GM19455 (cell line): ENCODE results near the gene RSBN1.
"Not testable (repeated sequence)": the region's sequence is repeated elsewhere in the genome, so short reads cannot be mapped to it uniquely, and the experiment has no call there.

Experiments used
- ATAC-seq: cut with Tn5 transposase; IDR thresholded peaks from one replicate; pipeline ENCODE4 v1.9.1; 2021; ENCODE audit not compliant: unreplicated experiment

The RSBN1 gene

DNA sequence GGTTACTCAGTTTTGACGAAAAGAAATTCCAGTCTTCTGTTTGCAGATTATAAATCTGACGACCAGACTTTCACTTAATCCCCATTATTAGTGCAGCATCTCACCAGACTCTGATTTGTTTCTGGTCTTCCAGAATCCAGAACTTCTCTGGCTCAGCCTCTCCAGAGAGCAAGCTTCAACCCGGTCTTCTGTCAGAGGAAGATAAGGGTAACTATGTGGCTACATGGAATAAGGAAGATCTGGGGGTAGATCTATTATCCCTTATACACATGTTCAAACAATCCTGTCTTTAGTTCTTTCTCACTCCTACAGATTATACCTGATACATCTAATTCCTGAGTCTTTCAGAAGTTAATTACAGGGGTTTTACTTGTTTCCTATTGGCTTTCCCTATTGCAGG, 62.9 kb downstream of the RSBN1 start:
- no peak for ATAC-seq

GRCh38 chr1:113747376-113747775, 64.9 kb downstream of the RSBN1 start:
- ATAC-seq = no peak

GRCh38 chr1:113745425-113745824, 66.9 kb downstream of the RSBN1 start:
- ATAC-seq = no peak

- no peak for ATAC-seq
These were observed 68.2 kb downstream of the RSBN1 start for GRCh38 chr1:113744114-113744513.

GRCh38 chr1:113742515-113742914, 69.8 kb downstream of the RSBN1 start:
- ATAC-seq = no peak

DNA sequence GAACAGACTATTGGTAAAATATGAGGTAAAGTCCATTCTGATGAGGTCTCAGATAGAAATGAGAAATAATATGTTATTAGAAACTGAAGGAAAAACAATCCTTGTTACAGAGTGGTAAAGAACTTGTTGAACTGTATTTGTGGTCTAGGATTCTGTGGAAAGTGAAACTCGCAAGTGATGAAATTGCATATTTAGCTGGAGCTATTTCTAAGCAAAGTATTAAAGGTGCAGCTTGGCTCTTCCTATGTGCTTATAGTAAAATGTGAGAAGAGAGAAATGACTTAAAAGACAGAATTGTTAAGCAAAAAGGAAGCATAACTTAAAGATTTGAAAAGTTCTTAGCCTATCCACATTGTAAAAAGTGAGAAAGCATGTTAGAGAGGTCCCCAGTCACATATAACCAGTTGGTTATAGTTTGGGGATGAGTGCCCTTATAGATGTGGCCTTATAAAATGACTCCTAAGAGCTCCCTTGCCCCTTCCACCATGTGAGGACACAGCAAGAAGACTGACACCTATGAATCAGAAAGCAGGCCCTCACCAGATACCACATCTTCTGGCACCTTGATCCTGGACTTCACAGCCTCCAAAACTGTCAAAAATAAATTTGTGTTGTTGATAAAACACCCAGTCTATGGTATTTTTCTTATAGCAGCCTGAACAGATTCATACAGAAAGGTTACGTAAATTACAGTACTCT, 77.8 kb downstream of the RSBN1 start:
- ATAC-seq = no peak

GRCh38 chr1:113732802-113733201, 79.5 kb downstream of the RSBN1 start:
- no peak for ATAC-seq

- no peak for ATAC-seq
These were observed 91.3 kb downstream of the RSBN1 start for GRCh38 chr1:113721010-113721409.

GRCh38 chr1:113718621-113719020, 93.7 kb downstream of the RSBN1 start:
- ATAC-seq = not testable (repeated sequence)

- ATAC-seq = not testable (repeated sequence)
These were observed 94.8 kb downstream of the RSBN1 start for GRCh38 chr1:113717506-113717905.

GRCh38 chr1:113714606-113715269, 97.5 kb downstream of the RSBN1 start:
- no peak for ATAC-seq
